ENCODE results near the gene SMDT1. TPM values are rescaled to one million over a fixed set of nuclear protein-coding genes. Genes with fewer than 3 reads are reported as not detected.

The SMDT1 gene
- total RNA-seq, 1 donor from 2014 or later = 67.9 TPM

DNA sequence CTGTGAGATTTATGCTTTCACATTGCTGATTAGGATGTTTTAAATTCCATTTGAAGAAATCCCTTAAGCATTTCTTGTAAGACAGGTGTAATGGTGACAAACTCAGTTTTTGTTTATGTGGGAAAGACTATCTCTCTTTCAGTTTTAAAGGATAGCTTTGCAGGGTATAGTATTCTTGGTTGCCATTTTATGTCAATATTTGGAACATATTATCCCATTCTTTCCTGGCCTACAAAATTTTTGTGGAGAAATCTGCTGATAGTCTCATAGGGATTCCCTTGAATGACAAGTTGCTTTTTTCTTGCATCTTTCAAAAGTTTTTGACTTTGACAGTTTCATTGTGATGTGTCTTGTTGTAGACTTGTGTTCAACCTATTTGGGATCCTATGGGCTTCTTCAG, 37.7 kb upstream of the SMDT1 start:
- no peak for DNase-seq (ENCODE audit: extremely low spot score, unreplicated experiment)
- no peaks in the 10 kb centered on the region for H3K4me1 Mint-ChIP-seq (ENCODE audit: unreplicated experiment)
- peaks cover 2% of the 10 kb centered on the region for H3K36me3 Mint-ChIP-seq (ENCODE audit: unreplicated experiment)
- no peak overlapping the region for H3K4me3 Mint-ChIP-seq (ENCODE audit: unreplicated experiment)
- H3K27ac Mint-ChIP-seq (ENCODE audit: unreplicated experiment) = no peak overlapping the region
- H3K27me3 Mint-ChIP-seq (ENCODE audit: unreplicated experiment) = peaks cover 33% of the 10 kb centered on the region
- peaks cover 19% of the 10 kb centered on the region for H3K9me3 Mint-ChIP-seq (ENCODE audit: unreplicated experiment)
- TF ChIP-seq, protein P1, sequence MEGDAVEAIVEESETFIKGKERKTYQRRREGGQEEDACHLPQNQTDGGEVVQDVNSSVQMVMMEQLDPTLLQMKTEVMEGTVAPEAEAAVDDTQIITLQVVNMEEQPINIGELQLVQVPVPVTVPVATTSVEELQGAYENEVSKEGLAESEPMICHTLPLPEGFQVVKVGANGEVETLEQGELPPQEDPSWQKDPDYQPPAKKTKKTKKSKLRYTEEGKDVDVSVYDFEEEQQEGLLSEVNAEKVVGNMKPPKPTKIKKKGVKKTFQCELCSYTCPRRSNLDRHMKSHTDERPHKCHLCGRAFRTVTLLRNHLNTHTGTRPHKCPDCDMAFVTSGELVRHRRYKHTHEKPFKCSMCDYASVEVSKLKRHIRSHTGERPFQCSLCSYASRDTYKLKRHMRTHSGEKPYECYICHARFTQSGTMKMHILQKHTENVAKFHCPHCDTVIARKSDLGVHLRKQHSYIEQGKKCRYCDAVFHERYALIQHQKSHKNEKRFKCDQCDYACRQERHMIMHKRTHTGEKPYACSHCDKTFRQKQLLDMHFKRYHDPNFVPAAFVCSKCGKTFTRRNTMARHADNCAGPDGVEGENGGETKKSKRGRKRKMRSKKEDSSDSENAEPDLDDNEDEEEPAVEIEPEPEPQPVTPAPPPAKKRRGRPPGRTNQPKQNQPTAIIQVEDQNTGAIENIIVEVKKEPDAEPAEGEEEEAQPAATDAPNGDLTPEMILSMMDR (IDR thresholded peaks at IDR 0.05) = no peak

GRCh38 chr22:42050641-42051180, 28.8 kb upstream of the SMDT1 start:
- H3K27me3 Mint-ChIP-seq (ENCODE audit: unreplicated experiment) = no peaks in the 10 kb centered on the region
- TF ChIP-seq, protein P1 (IDR thresholded peaks at IDR 0.05) = no peak
- H3K27ac Mint-ChIP-seq (ENCODE audit: unreplicated experiment) = no peak overlapping the region
- no peak overlapping the region for H3K4me3 Mint-ChIP-seq (ENCODE audit: unreplicated experiment)
- H3K9me3 Mint-ChIP-seq (ENCODE audit: unreplicated experiment) = no peaks in the 10 kb centered on the region
- peaks cover 2% of the 10 kb centered on the region for H3K36me3 Mint-ChIP-seq (ENCODE audit: unreplicated experiment)
- peaks cover 2% of the 10 kb centered on the region for H3K4me1 Mint-ChIP-seq (ENCODE audit: unreplicated experiment)
- no peak for DNase-seq (ENCODE audit: extremely low spot score, unreplicated experiment)

GRCh38 chr22:42052765-42053164, 26.7 kb upstream of the SMDT1 start:
- Mint-ChIP-seq H3K9me3 (ENCODE audit: unreplicated experiment) (peaks cover 14% of the 10 kb centered on the region), H3K4me3 (ENCODE audit: unreplicated experiment) (no peak overlapping the region), H3K27me3 (ENCODE audit: unreplicated experiment) (no peaks in the 10 kb centered on the region), H3K27ac (ENCODE audit: unreplicated experiment) (no peak overlapping the region), H3K4me1 (ENCODE audit: unreplicated experiment) (no peaks in the 10 kb centered on the region), H3K36me3 (ENCODE audit: unreplicated experiment) (peaks cover 7% of the 10 kb centered on the region)
- TF ChIP-seq, protein P1 (IDR thresholded peaks at IDR 0.05) = no peak
- no peak for DNase-seq (ENCODE audit: extremely low spot score, unreplicated experiment)

DNA sequence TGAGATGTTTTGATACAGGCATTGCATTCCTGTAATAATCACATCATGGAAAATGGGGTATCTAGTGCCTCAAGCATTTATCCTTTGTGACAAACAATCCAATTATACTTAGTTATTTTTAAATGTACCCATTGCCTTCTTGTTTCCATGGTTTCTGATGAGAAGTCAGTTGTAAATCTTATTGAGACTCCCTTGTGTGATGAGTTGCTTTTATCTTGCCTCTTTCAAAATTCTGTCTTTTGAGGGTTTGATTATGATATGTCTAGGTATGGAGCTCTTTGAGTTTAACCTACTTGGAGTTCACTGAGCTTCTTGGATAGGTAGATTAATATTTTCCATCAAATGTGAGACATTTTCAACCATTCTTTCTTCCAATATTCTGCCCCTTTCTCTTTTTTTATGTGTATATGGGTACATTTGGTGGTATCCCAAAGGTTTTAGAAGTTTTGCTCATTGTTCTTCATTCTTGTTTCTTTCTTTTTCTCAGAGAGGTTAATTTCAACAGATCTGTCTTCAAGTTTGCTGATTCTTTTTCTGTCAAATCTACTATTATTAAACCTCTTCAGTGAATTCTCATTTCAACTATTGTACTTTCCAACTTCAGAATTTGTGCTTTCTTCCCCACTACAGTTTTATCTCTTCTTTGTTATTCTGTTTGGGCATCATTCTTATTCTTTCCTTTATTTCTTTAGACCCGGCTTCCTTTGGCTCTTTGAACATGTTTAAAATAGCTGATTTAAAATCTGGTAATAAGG, 22.6 kb upstream of the SMDT1 start:
- Mint-ChIP-seq H3K4me1 (ENCODE audit: unreplicated experiment) (no peaks in the 10 kb centered on the region), H3K4me3 (ENCODE audit: unreplicated experiment) (no peak overlapping the region), H3K27ac (ENCODE audit: unreplicated experiment) (no peak overlapping the region), H3K9me3 (ENCODE audit: unreplicated experiment) (peaks cover 21% of the 10 kb centered on the region), H3K36me3 (ENCODE audit: unreplicated experiment) (peaks cover 20% of the 10 kb centered on the region), H3K27me3 (ENCODE audit: unreplicated experiment) (no peaks in the 10 kb centered on the region)
- TF ChIP-seq, protein P1 (IDR thresholded peaks at IDR 0.05) = no peak
- DNase-seq (ENCODE audit: extremely low spot score, unreplicated experiment) = no peak

- Mint-ChIP-seq H3K9me3 (ENCODE audit: unreplicated experiment) (peaks cover 21% of the 10 kb centered on the region), H3K36me3 (ENCODE audit: unreplicated experiment) (peaks cover 20% of the 10 kb centered on the region), H3K4me1 (ENCODE audit: unreplicated experiment) (no peaks in the 10 kb centered on the region), H3K4me3 (ENCODE audit: unreplicated experiment) (no peak overlapping the region), H3K27me3 (ENCODE audit: unreplicated experiment) (no peaks in the 10 kb centered on the region), H3K27ac (ENCODE audit: unreplicated experiment) (no peak overlapping the region)
- TF ChIP-seq, protein P1 (IDR thresholded peaks at IDR 0.05) = no peak
- peak; percentile 62 for DNase-seq (ENCODE audit: extremely low spot score, unreplicated experiment)
These were observed 19.0 kb upstream of the SMDT1 start for GRCh38 chr22:42060489-42060888.

Data from osteocyte (in vitro differentiated cells).